Endothelial cell of hepatic sinusoid (primary cell): ENCODE measurements around the gene HYAL2.

Experiments
- in situ Hi-C: cut with HindIII; loops from 2 replicates; pipeline ENCODE4 v1.10.0; 2017; ENCODE audit warnings: low sequenced_read_pairs

HYAL2 gene

GRCh38 chr3:50331364-50331907 lies 8.9 kb upstream of the HYAL2 start:
- in situ Hi-C loops: no loop called here

- in situ Hi-C loops: no loop called here
Measured at GRCh38 chr3:50330330-50330729, 7.8 kb upstream of the HYAL2 start.

GRCh38 chr3:50327943-50328691 lies 5.6 kb upstream of the HYAL2 start, which contains the start of gene TUSC2:
TUSC2 (minus strand) TSS chr3:50328223; CDS start chr3:50328099, 124 bp downstream.
- in situ Hi-C loops: loop anchor here (5.0 kb wide), 2 partner anchors 51 to 86 kb away; partner anchors contain the start of gene LSMEM2

GRCh38 chr3:50327129-50327528 lies 4.6 kb upstream of the HYAL2 start:
- in situ Hi-C loops: loop anchor here (5.0 kb wide), 2 partner anchors 50 to 85 kb away; partner anchors contain the start of gene LSMEM2

GRCh38 chr3:50326182-50326541 lies 3.6 kb upstream of the HYAL2 start:
- in situ Hi-C loops: loop anchor here (5.0 kb wide), 2 partner anchors 49 to 84 kb away; partner anchors contain the start of gene LSMEM2

- in situ Hi-C loops: loop anchor here (5.0 kb wide), 2 partner anchors 48 to 83 kb away; partner anchors contain the start of gene LSMEM2
Measured at GRCh38 chr3:50325497-50326181, 3.1 kb upstream of the HYAL2 start.

- in situ Hi-C loops: loop anchor here (5.0 kb wide), 2 partner anchors 48 to 83 kb away; partner anchors contain the start of gene LSMEM2
Measured at GRCh38 chr3:50325113-50325480, 2.6 kb upstream of the HYAL2 start.

GRCh38 chr3:50324351-50325112 lies 2.0 kb upstream of the HYAL2 start:
- in situ Hi-C loops: loop anchor here (5.0 kb wide), 2 partner anchors 47 to 82 kb away; partner anchors contain the start of gene LSMEM2

- in situ Hi-C loops: no loop called here
Measured at GRCh38 chr3:50323614-50324199, 1.2 kb upstream of the HYAL2 start.

GRCh38 chr3:50323092-50323600 lies 601 bp upstream of the HYAL2 start:
- in situ Hi-C loops: no loop called here

GRCh38 chr3:50322115-50322385 lies 495 bp downstream of the HYAL2 start:
- in situ Hi-C loops: no loop called here

- in situ Hi-C loops: no loop called here
Measured at GRCh38 chr3:50321336-50322114, 1.0 kb downstream of the HYAL2 start.

- in situ Hi-C loops: no loop called here
Measured at GRCh38 chr3:50320853-50321335, 1.7 kb downstream of the HYAL2 start.

- in situ Hi-C loops: no loop called here
Measured at GRCh38 chr3:50319894-50320625, 2.5 kb downstream of the HYAL2 start.

- in situ Hi-C loops: no loop called here
Measured at GRCh38 chr3:50319181-50319893, 3.2 kb downstream of the HYAL2 start.

GRCh38 chr3:50318615-50319014 lies 3.9 kb downstream of the HYAL2 start:
- in situ Hi-C loops: no loop called here

- in situ Hi-C loops: no loop called here
Measured at GRCh38 chr3:50318163-50318562, 4.4 kb downstream of the HYAL2 start.

GRCh38 chr3:50317300-50317699 lies 5.2 kb downstream of the HYAL2 start:
- in situ Hi-C loops: no loop called here
